HFFc6 (cell line): Measurements from ENCODE around the gene TAF4. TPM values are rescaled to one million over a fixed set of nuclear protein-coding genes. Genes with fewer than 3 reads are reported as not detected.

Source experiments
- DNase-seq: peaks from one replicate; pipeline ENCODE4 v3.0.0-alpha.2; 2018
- H3K27ac Mint-ChIP-seq: 2 replicates; pipeline ENCODE4 v1.8.0; 2020; ENCODE audit warnings: mild to moderate bottlenecking, mixed read lengths
- H3K27me3 Mint-ChIP-seq: 2 replicates; pipeline ENCODE4 v1.8.0; 2021; ENCODE audit warnings: mild to moderate bottlenecking, moderate library complexity, mixed read lengths; ENCODE audit not compliant: insufficient read depth
- H3K36me3 Mint-ChIP-seq: 2 replicates; pipeline ENCODE4 v1.8.0; 2021; ENCODE audit warnings: low read depth, mixed read lengths
- H3K4me1 Mint-ChIP-seq: 2 replicates; pipeline ENCODE4 v1.8.0; 2020; ENCODE audit warnings: low read depth, mixed read lengths
- H3K4me3 Mint-ChIP-seq: 2 replicates; pipeline ENCODE4 v1.8.0; 2020; ENCODE audit warnings: mild to moderate bottlenecking, moderate library complexity, mixed read lengths
- H3K9me3 Mint-ChIP-seq: 2 replicates; pipeline ENCODE4 v1.8.0; 2020; ENCODE audit warnings: mild to moderate bottlenecking, mixed read lengths
- total RNA-seq, 6 experiments: library from RNA; stranded (reverse); fragmentation: NEBNext Ultra II Directional; extraction: Animal tissue kit (Norgen Biotek cat#: 25700); gene quantifications; 2 replicates in 1 of 6; 3 replicates in 5 of 6; pipeline ENCODE4 v1.2.3, GENCODE V29; 2021
- TF ChIP-seq, protein P1 (sequence below): fragments of 200-600 bp; sonication (generic); IDR thresholded peaks from 2 replicates; pipeline ENCODE4 v1.5.0; 2021; ENCODE audit warnings: antibody characterized with exemption, mild to moderate bottlenecking

Gene TAF4
- total RNA-seq, 6 experiments from 2014 or later = 9.4 to 11.7 (median 9.9) TPM

DNA sequence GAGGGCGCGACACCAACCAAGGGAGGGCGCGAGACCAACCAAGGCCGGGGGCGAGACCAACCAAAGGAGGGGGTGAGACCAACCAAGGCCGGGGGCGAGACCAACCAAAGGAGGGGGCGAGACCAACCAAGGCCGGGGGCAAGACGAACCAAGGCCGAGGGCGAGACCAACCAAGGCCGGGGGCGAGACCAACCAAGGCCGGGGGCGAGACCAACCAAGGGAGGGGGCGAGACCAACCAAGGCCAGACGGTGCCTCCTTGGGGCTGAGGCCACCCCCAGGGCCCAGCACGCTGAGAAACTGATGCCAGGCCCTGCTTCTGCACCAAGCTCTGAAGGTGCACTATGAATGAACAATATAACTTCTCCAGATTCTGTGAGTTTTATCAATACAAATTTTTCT, 87.2 kb downstream of the TAF4 start:
- Mint-ChIP-seq H3K27me3 (no peaks in the 10 kb centered on the region; the same call in 1 of the 2 replicates), H3K36me3 (peaks cover 11% of the 10 kb centered on the region), H3K4me3 (no peak overlapping the region), H3K4me1 (no peaks in the 10 kb centered on the region), H3K27ac (no peak overlapping the region), H3K9me3 (no peaks in the 10 kb centered on the region)
- TF ChIP-seq, protein P1, sequence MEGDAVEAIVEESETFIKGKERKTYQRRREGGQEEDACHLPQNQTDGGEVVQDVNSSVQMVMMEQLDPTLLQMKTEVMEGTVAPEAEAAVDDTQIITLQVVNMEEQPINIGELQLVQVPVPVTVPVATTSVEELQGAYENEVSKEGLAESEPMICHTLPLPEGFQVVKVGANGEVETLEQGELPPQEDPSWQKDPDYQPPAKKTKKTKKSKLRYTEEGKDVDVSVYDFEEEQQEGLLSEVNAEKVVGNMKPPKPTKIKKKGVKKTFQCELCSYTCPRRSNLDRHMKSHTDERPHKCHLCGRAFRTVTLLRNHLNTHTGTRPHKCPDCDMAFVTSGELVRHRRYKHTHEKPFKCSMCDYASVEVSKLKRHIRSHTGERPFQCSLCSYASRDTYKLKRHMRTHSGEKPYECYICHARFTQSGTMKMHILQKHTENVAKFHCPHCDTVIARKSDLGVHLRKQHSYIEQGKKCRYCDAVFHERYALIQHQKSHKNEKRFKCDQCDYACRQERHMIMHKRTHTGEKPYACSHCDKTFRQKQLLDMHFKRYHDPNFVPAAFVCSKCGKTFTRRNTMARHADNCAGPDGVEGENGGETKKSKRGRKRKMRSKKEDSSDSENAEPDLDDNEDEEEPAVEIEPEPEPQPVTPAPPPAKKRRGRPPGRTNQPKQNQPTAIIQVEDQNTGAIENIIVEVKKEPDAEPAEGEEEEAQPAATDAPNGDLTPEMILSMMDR = no peak
- DNase-seq = no peak

DNA sequence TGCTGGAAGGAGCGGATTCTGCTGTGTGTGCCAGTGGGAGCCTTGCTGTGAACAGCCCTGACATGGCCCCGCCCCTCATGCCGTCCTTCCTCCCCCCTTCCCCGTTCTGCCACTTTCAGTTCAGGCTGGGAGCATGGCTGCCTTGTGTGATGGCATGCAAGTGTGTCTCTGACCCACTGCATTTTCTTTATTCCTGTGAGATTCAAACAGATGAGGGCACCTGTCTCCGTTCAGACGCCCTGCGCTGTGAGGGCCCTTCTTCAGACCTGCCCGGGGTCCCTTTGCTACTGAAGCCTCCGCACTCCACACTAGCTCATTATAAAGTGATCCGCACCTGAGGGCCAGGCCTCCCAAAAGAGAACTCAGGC, 88.3 kb downstream of the TAF4 start:
- Mint-ChIP-seq H3K4me3 (no peak overlapping the region), H3K9me3 (no peaks in the 10 kb centered on the region), H3K4me1 (no peaks in the 10 kb centered on the region), H3K27ac (no peak overlapping the region), H3K36me3 (peaks cover 22% of the 10 kb centered on the region), H3K27me3 (no peaks in the 10 kb centered on the region; the same call in 1 of the 2 replicates)
- TF ChIP-seq, protein P1 = no peak
- no peak for DNase-seq

DNA sequence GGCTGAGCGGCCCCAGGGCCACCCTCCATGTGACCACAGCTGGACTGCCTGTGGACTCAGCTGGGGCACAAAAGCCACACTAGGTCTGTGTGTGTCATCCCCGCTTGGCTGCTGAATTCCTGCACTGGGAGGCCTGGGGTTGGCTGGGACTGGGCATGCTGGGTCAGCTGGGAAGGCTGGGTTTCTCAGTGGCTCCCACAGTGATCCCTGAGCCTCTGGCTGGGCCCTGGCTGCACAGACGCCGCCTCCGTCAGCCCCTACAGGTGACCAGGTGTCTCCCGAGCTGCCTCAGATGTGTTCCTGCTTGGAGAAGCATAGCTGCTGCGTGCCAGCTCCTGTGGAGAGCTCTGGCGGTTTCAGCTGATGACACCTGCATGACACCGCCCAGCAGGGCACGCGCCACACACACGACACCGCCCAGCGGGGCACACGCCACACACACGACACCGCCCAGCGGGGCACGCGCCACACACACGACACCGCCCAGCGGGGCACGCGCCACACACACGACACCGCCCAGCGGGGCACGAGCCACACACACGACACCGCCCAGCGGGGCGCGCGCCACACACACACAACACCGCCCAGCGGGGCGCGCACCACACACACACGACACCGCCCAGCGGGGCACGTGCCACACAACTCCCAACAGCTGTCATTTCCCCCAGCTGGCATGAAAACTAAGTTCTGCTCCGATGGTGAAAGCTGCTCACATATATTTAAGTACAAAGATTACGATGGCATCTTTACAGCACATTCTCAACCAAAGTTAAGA, 88.8 kb downstream of the TAF4 start:
- no peaks in the 10 kb centered on the region; the same call in 1 of the 2 replicates for H3K27me3 Mint-ChIP-seq

DNA sequence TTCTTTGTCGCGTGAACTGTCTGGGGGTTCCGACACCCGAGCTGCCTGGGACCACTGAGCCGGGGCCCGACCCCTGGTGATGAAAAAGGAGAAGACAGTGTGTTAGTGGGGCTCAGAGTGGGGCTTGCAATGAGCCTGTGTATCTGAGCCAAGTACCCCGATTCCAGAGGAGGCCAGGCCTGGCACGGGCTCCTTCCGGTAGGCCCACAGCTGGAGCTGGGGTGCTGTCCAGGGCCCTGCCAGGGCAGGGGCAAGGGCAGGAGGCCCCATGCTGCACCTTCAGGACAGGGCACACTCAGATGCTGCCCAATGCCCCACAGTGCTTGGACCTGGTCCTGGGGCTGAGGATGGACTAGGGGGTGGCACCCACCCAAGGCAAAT, 89.4 kb downstream of the TAF4 start:
- Mint-ChIP-seq H3K27ac (no peak overlapping the region), H3K9me3 (no peaks in the 10 kb centered on the region), H3K36me3 (peaks cover 24% of the 10 kb centered on the region), H3K4me1 (no peaks in the 10 kb centered on the region), H3K27me3 (no peaks in the 10 kb centered on the region; the same call in 1 of the 2 replicates), H3K4me3 (no peak overlapping the region)
- TF ChIP-seq, protein P1 = no peak
- DNase-seq = no peak

More for the DNA sequence above, 88.8 kb downstream of the TAF4 start:
- no peak overlapping the region for H3K27ac Mint-ChIP-seq
- DNase-seq = no peak
- H3K36me3 Mint-ChIP-seq = peaks cover 27% of the 10 kb centered on the region
- H3K9me3 Mint-ChIP-seq = no peaks in the 10 kb centered on the region
- no peak overlapping the region for H3K4me3 Mint-ChIP-seq
- H3K4me1 Mint-ChIP-seq = no peaks in the 10 kb centered on the region
- TF ChIP-seq, protein P1 = no peak

DNA sequence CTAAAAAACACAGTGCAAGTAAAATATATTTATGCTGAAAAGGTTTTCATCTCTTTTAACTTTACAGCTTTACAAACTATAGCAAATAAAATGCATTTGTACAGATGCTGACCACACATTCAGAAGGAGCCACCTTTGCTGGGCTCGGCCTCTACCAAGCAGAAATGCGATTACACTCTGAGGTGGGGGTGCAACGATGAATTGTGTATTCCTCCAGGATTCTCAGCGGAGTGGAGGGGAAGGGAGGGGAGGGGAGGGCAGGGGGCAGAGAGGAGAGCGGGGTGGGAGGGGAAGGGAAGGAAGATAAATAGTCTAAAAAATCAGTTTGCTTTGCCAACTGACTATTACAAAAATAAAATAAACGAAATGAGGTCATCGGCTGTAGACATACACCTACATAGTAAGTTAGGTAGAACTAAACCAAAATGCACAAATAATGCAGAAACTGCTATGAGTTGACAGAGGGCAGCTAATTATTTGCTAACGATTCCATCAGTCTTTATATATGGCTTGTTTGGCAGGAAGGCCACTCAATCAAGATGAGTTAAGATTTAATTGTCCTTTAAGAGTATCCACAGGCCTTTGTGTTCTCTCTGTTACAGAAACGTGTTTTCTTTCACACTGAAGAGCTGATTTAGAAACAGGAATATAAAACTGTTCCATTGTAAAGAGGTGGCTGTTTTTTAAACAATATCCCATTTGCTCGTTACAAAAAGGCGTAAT, 90.1 kb downstream of the TAF4 start:
- H3K27me3 Mint-ChIP-seq = no peaks in the 10 kb centered on the region; the same call in 1 of the 2 replicates
- TF ChIP-seq, protein P1 = no peak
- no peaks in the 10 kb centered on the region for H3K4me1 Mint-ChIP-seq
- DNase-seq = no peak
- no peak overlapping the region for H3K27ac Mint-ChIP-seq
- no peak overlapping the region for H3K4me3 Mint-ChIP-seq
- H3K9me3 Mint-ChIP-seq = no peaks in the 10 kb centered on the region
- peaks cover 19% of the 10 kb centered on the region for H3K36me3 Mint-ChIP-seq
